Stimulated activated CD4-positive, alpha-beta T cell treated with anti-CD3 and anti-CD28 coated beads, Interleukin-1b, Interleukin-23, amount 100 ng/mL, for 4 hours (primary cell): Measurements from ENCODE around the gene EML6.
"Not testable (repeated sequence)": the region's sequence is repeated elsewhere in the genome, so short reads cannot be mapped to it uniquely, and the experiment has no call there.

Experiments
- DNase-seq, 2 donors: peaks; one replicate each; pipeline ENCODE4 v3.0.0-alpha.2; 2020; ENCODE audit warnings: low read depth in 2 of 2

The EML6 gene

DNA sequence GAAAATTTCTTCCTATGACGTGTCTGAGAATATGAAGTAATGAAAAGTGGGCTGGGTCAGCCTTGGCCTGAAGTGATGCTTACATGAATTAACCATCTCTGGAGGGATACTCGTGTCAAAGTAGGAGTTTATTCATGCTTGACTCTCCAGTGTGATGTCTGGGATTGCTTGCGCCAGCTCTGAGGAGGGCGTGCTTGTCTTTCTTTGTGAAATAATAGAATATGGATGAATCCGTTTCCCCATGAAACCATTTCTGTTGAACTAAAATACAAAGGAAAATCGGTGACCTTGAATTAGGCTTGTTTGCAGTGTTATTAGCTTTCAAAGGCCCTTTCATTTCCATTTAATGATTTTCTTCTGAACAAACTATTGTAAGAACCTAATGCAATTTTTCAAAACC is 77.9 kb downstream of the EML6 start:
- no peak for DNase-seq

DNA sequence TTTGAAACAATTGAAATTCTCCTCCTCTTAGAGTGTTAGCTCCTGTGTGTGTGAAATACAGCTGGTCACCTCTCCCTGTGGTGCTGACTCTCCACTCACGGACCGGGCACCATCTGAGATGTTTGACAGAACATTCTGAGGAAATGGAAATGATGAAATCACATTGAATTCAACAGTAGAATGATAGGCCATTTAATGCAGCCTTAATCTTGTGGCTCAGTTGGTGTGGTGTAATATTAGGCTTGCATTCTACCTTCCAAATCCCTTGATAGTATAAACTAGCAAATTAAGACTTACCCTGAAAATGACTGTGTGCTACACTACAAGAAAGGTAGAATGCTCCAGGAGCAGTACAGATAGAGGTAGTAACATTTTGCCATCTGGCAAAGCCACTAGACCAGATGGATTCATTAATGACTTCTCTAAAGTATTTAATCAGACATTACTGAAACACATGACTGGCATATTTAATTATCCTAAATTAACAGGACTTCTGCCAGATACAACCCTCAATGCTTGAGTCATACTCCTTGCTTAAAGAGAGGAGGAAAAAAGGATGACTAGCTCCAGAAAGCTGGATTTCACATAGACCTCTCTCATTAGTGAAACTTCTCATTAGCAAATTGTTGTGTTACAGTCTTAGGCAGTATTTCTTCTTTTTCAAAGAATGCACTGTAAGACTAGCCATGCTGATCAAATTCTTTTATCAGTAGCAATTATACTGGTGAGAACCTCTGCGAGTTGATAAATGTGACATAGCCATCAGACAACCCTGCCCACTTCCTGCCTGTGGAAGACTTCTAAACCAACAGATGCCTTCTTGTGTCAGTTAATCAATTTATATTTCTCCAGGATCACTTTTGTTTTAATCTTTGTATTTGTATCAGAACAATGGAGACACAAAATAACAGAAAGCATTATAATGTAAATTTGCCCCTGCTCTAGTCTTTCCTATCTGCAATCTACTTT is 80.6 kb downstream of the EML6 start:
- DNase-seq, result no peak

DNA sequence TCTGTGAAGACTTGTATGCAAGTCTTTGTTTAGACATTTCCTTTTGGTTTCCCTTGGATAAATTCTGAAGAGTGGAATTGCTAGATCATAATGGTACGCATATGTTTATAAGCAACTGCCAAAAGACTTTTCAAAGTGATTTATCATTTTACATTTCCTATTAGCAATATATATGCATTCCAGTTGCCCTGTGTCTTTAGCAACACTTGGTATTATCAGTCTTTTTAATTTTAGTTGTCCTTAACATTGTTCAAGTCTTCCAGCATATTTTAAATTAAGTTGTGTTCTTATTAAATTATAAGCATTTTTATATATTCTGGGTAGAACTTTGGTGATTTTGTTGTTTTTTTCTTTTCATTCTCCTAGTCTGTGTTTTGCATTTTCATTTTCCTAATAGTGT is 81.8 kb downstream of the EML6 start:
- DNase-seq, result no peak

DNA sequence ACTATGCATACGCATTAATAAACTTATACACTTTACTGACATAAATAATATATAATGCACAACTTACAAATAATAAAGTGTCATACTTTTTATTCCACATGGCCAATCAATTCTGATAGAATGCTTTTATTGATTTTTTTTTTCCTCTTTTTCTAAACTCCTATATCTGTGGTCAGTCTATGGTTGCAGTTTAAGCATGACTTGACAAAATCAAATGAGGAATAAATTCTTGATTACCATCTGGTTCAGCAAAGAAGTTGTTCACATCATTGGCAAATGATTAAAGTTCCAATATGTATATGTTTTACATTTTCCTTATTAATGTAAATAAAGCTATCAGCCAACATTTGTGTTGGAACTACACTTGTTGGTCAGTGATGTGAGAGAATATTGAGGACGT is 83.5 kb downstream of the EML6 start:
- no peak for DNase-seq

DNA sequence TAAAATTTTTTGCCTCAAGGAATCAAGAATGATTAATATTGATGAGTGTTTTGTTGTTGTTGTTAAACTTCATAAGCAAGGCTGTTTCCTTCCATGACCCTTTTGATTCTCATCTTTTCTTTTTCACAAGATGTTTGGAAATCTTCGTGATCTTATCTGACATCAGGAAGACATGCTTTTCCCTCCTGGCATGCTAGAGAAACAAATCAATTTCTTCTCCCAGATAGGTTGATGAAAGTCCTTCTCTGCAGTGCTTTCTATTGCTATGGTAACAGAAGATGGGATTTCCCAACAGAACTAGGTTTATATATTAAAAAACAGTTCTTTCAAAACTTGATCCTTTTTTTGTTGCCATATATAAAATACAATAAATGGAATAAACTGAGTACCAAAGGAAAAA is 85.2 kb downstream of the EML6 start:
- no peak for DNase-seq

DNA sequence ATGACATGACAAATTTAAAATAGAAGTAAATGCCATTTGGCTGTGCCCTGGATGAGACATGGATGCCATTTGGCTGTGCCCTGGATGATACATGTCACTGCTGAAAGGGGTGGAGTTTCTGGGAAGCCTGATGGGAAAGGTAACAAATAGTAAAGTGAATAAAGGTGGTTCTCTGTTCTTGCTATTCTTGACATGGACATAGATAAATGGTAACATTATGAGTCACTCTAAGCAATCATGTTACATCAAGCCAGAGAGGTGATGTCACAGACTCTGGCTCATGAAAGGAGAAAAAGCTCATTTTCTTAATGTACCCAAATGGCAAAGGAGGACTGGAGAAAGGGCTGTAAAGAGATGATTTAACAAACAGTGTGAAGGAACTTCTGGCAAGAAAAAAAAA is 86.4 kb downstream of the EML6 start:
- no peak for DNase-seq

DNA sequence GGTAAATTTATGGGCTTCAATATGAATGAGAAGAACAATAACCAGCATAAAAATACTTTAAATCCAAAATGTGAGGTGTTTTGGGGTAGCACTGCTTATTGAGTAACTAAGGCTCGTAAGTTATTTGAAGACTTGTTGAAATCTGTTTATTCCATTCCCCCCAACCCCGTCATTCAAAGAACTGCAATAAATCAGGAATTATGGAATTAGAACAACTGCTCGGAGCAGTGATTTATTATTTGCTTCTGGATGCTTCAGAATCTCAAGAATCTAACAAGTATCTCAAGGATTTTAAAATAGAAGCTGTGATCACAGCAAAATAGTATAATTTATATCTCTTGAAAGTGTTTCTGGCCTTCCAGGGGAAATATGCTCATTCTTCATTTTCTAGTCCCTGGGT is 86.8 kb downstream of the EML6 start:
- no peak for DNase-seq

DNA sequence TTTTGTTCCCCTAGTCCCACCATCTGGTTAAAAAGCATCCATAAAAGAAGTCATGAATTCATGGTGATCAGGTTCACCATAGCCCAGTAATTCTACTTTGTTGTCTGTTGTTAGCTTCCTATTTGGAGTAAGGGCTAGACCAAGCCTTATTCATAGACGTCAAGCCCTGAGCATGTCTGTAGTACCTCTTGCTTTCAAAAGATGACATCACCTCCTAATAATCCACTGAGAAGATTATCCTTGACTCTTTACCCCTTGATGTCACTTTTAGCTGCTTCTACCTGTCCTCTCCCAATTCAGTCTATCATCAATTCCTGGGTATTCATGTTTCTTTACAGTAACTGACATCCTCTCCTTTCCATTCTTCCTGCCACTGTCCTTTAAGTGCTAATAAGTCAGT is 90.1 kb downstream of the EML6 start:
- no peak for DNase-seq

DNA sequence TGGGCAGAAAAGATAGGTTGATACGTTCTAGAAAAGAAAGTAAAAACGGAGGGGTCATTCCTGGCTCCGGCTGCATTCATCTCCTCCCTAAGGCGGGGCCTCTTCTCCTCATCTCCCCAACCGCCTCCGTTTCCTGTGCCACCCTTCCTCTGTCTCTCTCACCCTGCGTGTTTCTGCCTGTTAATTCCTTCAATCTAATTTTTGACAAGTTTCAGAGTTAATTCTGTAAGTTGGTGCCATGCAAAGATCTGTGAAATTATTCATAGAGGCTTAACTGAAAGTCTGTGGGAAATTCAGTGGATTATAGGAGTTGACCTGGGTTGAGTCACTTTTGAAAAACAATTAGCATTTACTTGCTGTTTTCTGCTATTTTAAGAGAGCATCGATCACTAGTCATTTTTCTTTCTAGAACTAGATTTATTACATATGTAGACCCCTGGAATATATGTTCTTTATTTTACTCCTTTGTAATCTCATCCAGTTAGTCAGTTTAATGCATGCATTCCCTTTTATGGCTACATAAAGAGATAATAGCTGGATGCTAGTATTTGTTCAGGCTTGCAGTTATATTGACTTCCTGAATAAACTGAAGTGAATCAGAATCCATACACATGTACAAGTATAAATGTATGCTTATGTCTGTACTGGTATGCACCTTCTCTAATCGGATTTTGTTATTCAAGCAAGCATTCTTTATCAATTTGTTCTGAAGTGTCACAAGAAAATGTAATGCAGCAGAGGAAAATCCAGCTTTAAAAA is 91.1 kb downstream of the EML6 start:
- DNase-seq, result no peak

DNA sequence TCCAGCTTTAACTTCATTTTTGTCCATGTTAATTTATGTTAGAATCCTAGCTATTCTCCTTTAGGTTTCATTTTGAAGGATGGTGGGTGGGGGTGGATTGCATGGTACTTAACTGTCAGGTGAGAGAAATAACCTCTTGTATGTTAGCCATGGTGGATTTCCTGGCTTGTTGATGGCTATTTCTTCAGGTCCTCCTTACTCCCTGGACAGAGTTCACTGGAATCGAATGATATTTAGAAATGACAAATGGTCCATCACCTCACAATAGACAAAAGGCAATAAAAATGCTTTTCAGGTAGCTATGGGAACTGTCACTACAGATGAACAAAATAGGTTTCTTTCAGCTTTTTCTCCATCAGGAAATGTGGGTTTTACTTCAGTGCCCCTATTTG is 91.7 kb downstream of the EML6 start:
- DNase-seq, result no peak

DNA sequence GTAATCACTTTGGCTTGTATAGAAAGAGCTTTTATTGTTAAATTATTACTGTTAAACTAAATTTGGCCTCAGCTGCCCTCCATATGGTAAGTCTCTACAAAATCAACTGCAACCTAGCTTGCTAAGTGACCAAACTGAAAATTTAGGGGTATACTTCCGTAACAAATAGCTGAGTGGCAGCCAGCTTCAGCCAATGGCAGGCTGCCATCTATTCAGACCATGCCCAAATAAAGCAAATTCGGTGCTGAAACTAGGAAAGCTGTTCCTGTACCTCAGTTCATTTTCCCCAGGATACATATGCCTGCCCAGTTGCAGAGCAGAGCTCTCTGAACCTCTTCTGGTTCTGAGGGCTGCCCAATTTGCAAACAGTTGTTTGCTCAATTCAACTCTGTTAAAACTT is 94.8 kb downstream of the EML6 start:
- no peak for DNase-seq

DNA sequence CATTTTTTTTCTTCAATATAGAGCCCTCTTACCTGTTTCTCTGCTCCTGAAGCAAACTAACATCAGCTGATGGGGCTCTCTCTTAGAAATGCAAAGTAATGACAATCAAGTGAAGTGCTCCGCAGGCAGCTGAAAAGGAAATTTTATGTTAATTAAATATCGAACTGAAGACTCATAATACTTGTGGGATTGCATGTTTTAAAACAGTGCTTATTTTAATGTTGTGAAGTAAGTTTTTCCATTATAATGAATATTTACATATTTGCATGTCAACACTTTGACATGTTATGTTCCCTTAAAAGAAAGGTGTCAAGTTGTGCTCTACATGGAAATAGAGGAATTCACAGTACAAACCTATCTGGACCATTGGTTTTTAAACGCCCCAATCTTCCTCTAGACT is 97.1 kb downstream of the EML6 start:
- DNase-seq, result no peak

DNA sequence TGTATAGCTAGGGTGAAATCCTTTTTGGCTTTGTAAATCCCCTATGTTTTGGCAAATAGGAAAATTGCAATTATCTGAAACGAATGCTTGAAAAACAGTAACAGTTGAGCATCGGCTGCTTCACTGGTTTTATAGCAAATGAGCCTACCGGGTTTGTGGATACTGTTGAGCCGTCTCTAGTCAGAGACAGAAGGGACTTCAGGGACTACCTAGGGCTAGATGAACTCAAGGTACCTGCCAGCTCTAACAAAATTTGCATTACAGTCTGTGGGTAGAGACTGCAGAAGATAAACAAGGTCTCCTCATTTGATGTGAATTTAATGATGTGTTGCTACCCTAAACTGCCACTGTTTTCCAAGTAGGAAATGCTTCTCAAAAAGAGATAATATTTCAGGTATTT is 101.1 kb downstream of the EML6 start:
- DNase-seq, result no peak

DNA sequence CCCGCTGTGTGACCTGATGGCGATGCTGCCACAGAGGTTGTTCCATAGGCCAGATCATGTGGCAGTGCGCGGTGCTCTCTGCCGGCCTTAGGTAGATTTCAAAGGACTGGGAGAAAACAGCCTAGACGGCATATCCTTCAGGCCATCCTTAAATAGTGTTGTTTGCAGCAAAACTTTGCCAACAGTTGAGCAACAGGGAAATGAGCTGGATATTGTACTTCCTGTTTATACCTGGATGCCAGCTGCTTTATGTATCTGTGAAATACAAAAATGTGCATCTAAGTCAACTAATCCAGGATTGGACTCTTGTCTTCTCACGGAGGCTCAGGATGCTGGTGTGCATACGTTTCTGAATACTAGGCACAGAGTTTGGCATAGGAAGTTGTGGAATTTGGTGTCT is 107.1 kb downstream of the EML6 start:
- DNase-seq, result no peak

DNA sequence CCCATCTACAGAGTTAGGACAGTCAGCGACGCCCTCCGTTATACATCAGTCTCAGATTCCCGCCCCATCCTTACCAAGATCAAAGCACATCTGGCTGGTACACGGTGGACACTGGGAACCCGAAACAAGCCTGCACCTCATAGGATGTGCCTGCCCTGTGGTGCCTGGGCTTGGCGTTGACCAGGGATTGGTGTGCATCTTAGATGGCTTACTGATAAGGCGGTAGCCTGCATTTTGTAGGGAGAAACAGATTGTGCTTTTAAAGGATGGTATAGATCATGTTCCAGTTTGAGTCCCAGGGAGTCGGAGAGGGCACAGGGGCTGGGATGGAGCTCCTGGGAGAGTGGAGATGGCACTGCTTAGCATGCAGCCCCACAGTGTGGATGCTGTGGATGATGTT is 108.0 kb downstream of the EML6 start:
- DNase-seq, result no peak

DNA sequence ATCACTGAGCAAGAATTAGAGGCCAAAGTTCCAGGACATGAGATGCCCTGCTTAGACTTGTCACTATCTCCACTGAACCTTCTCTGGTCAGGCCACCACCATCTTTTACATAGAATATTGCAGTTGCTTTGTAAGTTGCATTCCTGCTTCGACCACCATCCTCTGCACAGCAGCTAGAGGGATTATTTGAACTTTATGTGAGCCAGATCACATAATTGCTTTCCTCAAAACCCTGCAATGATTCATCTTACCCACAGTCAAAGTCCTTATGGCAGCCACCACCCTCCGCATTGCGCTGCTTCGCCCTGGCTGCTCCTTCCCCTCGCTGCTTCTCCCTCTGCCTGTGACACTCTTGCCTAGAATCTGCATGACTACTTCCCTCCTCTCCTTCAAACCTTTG is 111.3 kb downstream of the EML6 start:
- no peak for DNase-seq

DNA sequence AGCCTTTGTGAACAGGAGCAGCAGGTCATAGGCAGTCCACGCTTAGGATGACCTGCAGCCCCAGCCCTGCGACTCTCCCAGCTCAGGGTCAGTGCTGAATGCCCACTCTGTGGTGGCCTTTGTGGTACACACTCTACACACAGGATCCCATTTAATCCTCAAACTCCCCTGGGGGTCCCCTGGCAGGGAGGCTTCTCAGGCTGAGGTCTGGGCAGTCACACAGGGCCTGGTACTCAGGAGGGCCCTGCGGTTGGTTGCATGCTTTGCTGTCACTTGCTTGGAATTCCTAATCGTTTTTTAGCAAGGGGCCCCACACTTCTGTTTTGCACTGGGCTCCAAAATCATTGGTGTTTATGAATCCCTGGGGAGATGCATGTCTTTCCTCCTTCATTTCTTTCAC is 113.0 kb downstream of the EML6 start:
- no peak for DNase-seq

DNA sequence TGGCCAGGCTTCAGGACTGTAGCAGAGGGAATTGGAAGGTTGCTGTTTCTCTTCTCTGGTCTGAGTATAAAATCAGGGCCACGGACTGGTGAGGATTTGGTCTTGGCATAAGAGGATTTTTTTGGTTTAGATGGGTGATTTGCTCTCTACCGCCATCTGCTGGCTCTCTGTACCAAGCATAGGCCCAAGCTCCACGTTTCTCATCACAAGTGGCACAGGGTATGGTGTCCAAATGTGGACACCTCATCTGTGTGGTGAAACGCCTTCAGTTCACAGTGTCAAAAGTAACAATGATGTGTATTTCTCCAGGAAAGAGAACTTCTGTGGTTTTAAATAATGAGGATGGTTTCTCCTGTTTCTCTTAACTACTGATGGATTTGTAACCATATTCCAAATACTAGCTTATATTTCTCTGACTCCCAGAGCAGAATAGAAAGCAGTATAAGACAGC is 115.1 kb downstream of the EML6 start:
- peak; percentile 47 to 66 for DNase-seq

DNA sequence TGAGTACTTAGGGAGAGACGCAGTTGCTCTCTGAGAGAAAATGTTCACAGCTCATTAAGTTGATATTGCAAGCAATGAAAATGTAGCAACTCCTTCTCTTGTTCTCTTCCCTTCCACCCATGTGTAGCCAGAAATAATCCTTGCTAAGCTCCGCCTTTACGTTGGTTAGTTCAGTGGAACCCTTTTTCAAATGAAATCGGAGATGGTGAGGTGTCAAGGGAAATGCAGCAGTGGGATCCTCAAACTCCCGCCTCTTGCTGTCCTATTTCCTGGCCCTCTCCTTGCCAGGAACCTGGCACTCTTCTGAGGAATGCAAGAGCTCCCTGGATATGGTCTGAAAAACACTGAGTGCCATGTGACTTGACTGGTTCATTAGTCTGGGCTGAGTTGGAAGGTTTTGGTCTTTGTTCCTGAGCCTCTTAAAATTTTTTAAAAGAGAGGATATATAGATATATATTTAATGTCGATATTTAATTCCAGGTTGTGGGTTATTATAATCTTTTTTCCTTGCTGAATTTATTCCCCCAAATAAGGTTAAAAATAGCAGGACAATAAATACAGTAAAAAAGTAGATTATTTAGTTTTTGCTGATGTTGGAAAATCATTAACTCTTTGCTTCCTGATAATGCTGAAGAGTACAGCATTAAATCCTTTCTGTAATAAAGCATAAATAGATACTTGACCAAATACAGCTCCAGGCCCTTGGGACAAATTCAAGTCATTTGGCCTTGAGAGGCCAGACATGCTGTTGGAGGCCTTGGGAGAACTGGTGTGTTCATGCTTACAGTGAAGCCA is 116.2 kb downstream of the EML6 start:
- DNase-seq, result no peak

DNA sequence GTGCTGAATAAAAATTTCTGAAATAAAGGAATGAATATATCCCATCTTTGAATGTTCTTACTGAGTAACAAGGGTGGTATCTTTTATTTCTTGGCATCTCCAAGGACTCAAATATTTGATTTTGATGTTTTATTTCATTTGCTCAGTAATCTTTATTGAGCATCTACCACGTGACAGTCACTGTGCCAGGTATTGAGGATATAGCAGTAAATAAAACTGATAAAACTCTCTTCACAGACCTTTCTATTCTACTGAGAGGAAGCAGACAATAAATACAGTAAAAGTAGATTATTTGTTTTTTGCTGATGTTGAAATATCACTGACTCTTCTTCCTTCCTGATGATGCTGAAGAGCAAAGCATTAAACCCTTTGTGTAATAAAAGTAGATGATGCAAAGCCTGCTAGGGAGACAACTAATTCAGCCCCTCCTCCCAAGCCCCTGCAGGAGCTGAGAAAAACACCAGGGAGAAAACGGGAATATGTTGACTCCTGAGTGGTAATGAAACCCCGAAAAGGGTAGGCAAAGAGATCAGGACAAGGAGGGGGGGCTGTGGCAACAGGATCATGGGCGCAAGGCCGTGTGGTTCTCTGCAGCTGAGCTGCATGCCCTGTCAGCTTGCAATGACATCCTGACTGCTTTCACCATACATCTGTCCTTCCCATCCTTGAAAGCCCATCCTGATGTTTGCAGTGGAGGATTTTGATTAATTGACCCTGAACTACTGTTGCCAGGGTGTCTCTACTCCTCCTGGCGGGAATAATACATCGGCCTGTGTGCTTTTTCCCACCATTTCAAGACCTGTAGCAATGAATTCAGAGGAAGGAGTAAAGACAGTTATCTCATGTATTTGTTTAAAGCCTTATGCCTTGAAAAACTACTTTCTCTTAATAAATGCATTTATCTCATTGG is 117.4 kb downstream of the EML6 start:
- DNase-seq, result no peak

DNA sequence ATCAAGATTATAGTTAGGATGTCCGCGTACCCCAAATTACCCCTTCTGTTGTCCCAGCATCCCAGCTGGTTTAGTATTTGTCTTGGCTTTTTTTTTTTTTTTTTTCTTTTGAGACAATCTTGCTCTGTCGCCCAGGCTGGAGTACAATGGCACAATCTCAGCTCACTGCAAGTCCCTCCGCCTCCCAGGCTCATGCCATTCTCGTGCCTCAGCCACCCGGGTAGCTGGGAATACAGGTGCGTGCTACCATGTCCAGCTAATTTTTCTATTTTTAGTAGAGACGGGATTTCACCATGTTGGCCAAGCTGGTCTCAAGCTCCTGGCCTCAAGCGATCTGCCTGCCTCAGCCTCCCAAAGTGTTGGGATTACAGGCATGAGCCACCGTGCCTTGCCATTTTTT is 118.0 kb downstream of the EML6 start:
- not testable (repeated sequence) for DNase-seq
